Breast epithelium (tissue), 3 donors: ENCODE results near the gene SMARCD1.

ENCODE experiments used
- CTCF ChIP-seq, 3 donors: fragments of 450-650 bp; IDR thresholded peaks; one replicate each; pipeline ENCODE4 v1.5.1; 2016 to 2017; ENCODE audit warnings: antibody characterized with exemption in 3 of 3, mild to moderate bottlenecking in 3 of 3, moderate library complexity in 3 of 3
- POLR2A ChIP-seq: fragments of 450-650 bp; IDR thresholded peaks from one replicate; pipeline ENCODE4 v1.6.1; 2016; ENCODE audit warnings: antibody characterized with exemption, mild to moderate bottlenecking, moderate library complexity
- POLR2AphosphoS5 ChIP-seq, 3 donors: sonication (generic); formaldehyde crosslinking; IDR thresholded peaks; one replicate each; pipeline ENCODE4 v1.6.1; 2017; ENCODE audit warnings: antibody characterized with exemption in 3 of 3

GRCh38 chr12:50049254-50050118 lies 35.7 kb upstream of the SMARCD1 start:
- TF ChIP-seq CTCF (IDR thresholded peaks at IDR 0.05) (no peak), POLR2A (no peak), POLR2AphosphoS5 (IDR thresholded peaks at IDR 0.05) (no peak)
